Fibroblast of the conjunctiva (primary cell): ENCODE measurements around the gene SMIM44.
"Not testable (repeated sequence)": the region's sequence is repeated elsewhere in the genome, so short reads cannot be mapped to it uniquely, and the experiment has no call there.

Experiments used
- DNase-seq: peaks from one replicate; pipeline ENCODE4 v3.0.0-alpha.2; 2010; ENCODE audit warnings: low read depth

The SMIM44 gene

DNA sequence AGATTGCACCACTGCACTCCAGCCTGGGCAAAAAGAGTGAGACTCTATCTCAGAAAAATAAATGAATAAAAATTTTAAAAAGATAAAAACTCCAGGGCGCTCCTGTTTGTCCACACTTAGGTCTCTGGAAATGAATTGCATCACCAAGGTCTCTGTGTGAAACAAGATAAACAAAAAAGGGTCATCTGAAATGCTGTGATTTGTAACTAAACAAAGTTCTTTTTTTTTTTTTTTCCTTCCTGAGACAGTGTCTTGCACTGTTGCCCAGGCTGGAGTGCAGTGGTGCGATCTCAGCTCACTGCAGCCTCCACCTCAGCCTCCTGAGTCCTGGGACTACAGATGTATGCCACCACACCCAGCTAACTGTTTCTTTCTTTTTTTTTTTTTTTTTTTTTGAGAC, 34.4 kb upstream of the SMIM44 start:
- DNase-seq, result no peak

DNA sequence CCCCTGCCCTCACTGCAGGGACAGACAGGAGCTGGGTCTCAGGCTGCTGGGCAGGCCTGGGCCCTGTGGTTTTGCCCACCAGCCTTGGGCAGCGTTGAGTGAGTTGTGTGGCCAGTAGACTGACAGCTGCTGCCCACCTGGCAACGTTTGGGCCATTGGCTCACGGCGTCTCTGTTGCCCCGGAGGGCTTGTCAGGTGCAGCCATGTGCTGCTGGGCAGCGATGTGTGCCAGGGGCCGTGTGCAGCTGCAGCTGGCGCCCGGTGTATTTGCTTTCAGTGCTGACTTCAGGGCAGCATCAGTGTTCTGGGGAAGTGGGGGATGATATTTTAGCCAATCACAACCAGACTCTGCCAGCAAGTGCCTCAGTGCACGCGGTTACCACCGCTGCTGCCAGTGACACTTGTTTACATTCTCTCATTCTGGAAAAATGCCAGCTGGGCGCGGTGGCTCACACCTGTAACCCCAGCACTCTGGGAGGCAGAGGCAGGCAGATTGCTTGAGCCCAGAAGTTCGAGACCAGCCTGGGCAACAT, 33.5 kb upstream of the SMIM44 start:
- DNase-seq, result no peak

DNA sequence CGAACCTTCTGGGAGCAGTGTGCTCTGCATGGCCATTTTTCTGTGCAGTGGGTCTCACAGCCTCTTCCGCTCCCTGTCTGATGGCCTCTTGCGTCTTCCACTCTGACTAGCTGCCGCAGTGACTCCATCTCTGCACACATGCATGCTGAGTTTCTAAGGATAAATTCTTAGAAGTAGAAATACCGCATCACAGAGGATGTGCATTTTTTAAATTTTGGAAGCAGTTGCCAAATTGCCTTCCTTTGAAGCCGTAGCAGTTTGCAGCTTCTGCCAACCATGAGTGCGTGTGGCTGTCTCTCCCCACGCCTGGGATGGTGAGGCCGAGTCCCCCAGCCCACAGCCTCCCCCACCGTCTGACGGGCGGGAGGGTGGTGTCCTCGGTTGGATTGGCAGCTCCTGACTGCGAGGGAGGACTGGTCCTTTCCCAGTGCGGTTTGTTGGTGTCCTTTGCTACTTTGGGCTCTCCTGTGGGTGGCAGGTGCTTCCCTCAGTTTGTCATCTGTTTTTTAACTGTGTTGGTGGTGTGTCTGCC, 32.7 kb upstream of the SMIM44 start:
- no peak for DNase-seq

- no peak for DNase-seq
These were observed 31.7 kb upstream of the SMIM44 start for GRCh38 chr19:3514930-3515329.

DNA sequence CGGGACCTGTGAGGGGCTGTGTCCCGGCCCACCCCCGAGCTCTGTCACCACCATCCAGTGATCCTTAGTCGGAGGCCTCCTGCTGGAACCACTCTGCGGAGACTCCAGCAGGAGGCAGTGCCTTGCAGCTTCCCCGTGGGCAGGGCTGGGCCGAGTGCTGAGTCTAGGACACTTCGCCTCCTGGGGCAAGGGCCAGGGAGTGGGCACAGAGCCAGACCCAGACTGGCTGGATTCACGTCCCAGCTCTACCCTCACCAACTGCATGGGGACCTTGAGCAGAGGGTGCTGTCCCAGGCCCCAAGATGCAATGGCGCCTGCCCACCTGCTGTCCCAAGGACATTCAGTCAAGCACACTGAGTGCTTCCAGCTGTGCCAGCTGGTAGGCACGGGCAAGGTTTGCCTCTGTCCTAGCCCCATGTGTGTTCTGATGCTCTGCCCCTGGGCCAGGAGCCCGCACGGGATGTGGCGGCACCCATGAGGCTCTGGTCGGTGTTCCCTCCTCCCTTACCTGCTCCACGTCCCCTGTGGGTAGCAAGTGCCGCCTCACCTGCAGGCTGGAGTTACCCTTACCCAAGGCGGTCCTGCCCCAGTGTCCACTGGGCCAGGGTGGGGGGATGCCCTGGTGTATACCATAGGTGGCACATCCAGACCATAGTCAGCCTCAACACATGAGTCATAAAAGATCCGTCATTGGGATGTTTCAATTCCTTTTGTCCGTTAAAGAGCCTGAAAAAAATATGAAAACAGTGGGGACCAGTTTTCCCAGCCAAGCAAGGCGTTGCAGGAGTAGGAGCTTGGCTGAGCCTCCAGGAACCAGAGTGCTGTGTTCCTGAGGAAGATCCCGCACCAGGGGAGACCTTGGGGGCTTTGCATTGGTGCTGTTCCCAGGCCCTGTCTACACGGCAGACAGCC, 30.2 kb upstream of the SMIM44 start:
- DNase-seq, result no peak

DNA sequence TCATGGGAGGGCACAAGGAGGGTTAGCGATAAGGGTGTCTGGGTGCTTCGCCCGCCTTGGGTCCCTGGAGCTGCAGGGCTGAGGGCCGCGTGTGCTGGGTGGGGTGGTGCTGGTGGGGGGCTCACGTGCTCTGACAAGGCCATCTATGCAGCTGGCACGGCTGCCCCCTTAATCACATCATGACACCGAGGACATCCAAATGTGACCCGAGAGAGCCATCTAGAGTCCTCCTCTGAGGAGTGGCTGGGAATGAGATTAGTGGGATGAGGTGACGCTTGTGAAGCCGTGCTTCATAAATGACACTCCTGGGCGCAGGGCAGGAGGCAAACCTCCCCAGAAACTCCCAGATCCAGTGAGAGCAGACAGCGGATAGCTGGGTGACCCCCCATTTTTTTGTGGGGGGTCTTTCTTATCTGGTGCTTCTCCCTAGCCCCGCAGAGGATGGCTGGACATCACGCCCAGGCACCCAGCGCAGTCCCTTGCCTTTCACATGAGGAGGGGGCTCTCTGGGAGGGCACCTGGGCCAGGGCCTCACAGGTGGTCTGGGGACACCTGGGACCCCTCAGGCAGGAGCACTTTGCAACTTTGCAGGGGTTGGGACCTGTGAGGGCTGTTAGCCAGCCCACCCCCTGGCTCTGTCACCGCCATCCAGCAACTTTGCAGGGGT, 29.5 kb upstream of the SMIM44 start:
- no peak for DNase-seq

DNA sequence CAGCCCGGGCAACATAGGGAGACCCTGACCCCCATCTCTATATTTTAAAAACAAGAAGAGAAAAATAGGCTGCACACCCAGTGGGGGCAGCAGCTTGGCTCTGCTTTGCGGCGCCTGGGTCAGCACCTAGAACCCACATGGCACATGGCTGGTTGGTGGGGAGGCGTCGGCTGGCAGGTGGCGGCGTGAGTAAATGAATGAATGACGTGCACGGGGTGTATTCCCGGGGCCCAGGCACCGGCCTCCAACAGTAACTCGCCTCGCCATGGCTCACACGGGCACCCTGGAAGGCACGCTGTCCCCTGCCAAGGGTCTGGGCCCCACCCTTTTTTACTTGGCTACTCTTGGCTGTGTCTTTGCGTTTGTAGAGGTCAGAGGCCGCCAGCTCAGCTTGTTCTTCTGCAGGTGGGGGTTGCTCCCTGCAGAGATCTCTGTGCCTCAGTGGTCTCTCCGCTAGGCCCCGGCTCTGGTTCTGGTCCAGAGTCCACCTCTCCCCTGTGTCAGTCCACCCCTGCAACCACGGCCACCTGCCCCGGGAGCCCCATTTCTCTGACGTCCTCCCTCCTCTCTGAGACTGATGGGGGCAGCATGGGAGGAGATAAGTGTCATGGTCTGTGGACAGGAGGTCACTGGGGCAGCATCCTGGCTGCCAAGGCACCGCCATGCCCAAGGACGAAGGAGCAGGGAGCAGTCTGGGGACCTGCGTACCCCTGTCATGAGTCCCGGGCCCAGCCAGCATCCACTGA, 28.4 kb upstream of the SMIM44 start:
- no peak for DNase-seq

- no peak for DNase-seq
These were observed 27.5 kb upstream of the SMIM44 start for GRCh38 chr19:3510727-3511126.

DNA sequence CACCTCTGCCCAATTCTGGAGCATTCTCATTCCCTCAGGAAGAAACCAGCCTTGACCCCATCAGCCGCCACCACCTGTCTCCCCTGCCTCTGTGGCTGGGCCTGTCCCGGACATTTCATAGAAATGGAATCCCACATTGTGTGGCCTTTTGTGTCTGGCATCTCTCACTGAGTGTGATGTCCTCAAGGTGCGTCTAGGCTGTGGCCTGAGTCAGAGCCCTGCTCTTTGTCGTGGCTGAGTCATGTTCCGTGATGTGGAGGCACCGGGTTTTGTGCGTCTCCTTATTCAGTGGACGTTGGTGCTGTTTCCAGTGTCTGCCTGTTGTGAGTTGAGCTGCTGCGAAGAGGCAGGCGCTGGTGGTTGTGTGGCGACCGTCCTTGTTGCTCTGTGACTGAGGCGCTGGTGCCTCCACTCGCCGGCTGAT, 26.3 kb upstream of the SMIM44 start:
- DNase-seq, result no peak

DNA sequence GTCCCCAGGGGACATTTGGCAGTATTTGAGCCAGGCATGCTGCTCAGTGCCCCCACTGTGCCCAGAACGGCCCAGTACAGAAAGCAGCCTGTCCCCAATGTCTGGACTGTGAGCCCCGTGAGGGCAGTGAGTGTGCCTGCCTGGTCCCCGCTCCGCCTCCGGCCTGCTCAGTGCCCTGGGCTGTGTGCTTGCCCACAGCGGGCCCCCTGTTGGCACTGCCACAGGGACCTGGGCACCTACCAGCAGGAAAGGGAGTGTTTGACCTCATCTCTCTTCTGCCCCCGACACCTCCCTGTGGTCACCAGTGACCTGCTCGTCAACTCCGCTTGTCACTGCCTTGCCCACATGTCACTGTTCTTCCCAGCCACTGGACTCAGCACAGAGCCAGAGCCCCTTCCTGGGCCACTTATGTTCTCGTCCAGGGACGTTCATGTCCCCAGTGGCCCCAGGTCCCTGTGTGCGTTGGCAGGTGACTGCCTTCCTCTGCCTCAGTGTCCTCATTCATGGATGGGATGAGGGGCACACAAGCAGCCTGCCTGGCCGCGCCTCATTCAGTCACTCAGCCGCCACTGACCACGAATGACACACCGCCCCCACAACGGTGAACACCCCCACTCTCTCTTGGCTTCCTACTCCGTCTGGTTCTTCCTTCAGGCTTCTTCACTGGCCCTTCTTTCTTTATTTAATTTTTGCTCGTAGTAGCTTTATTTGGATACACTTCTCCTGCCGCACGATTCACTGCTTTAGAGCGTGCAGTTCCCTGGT, 25.7 kb upstream of the SMIM44 start:
- no peak for DNase-seq

- not testable (repeated sequence) for DNase-seq
These were observed 24.9 kb upstream of the SMIM44 start for GRCh38 chr19:3508121-3508661.

- DNase-seq, result no peak
These were observed 24.3 kb upstream of the SMIM44 start for GRCh38 chr19:3507371-3508120.

GRCh38 chr19:3506384-3507340, 23.4 kb upstream of the SMIM44 start:
- no peak for DNase-seq

DNA sequence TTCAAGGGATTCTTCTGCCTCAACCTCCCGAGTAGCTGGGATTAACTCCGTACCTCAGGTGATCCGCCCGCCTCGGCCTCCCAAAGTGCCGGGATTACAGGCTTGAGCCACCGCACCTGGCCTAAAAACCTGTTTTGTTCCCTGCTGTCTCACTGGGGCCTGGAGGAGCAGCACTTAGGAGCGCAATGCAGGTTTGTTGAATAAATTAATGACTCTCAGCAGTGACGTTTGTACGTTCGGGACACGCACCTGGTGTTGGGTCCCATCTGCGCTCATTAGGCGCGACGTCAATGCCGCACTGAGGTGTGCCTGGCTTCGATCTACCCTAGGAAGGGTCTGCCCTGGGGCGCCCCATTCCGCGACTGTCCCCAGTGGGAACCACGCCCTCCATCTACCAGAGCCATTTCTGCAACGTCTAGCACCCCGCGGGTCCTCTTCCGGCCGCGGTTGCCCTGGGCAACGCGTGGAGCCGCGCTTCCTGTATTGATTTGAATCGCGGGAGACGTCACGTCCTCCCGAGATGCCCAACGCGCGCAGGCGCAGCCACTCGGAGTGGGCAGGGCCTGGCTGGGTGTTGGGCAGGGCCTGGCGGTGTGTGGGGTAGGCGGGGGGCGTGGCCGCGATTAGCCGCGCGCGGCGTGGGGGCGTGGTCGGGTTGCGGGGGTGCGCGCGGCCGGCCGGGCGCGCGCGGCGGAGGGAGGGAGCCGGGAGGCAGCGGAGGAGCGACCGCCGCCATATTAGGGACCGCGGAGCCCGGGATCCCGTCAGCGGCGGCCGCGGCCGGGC, 22.6 kb upstream of the SMIM44 start, which contains the start of gene FZR1:
TSS of gene FZR1 (plus strand) at position 714 of the 786 bp plus-strand sequence. CDS start 16,679 bp downstream, outside the sequence.
- DNase-seq, result peak; percentile 97

DNA sequence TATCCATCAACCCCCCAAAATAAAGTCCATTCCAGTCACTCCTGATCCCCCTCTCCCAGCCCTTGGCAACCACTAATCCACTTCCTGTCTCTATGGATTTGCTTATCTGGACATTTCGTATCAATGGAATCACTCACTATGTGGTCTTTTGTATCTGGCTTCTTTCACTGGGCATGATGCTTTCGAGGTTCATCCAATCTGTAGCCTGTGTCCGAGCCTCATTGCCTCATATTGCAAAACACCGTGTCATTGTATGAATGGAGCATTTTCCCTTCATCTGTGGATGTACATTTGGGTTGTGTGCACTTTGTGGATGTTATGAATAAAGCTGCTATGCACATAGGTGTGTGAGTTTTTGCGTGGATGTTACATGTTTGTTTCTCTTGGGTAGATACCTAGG, 21.5 kb upstream of the SMIM44 start:
- DNase-seq, result no peak

- DNase-seq, result no peak
These were observed 19.9 kb upstream of the SMIM44 start for GRCh38 chr19:3503036-3503572.

GRCh38 chr19:3501780-3502179, 18.5 kb upstream of the SMIM44 start:
- no peak for DNase-seq
